Transverse colon (tissue), 4 donors: ENCODE results near the gene SELENBP1. TPM values are rescaled to one million over a fixed set of nuclear protein-coding genes. Genes with fewer than 3 reads are reported as not detected.

Source experiments
- DNase-seq: peaks from one replicate; pipeline ENCODE4 v3.0.0-alpha.2; 2019
- H3K27ac ChIP-seq, 4 donors: fragments of 200-600 bp; sonication (generic); 2 replicates each; pipeline ENCODE4 v1.5.1; 2016 to 2018; ENCODE audit warnings: inconsistent platforms in 4 of 4
- H3K27me3 ChIP-seq: fragments of 200-600 bp; sonication (generic); 2 replicates; pipeline ENCODE4 v1.5.1; 2017; ENCODE audit warnings: inconsistent platforms
- H3K36me3 ChIP-seq, 4 donors: fragments of 200-600 bp; sonication (generic); 2 replicates each; pipeline ENCODE4 v1.5.1; 2017 to 2019; ENCODE audit warnings: inconsistent platforms in 4 of 4
- H3K4me1 ChIP-seq, 4 donors: fragments of 200-600 bp; sonication (generic); 2 replicates each; pipeline ENCODE4 v1.5.1; 2017 to 2020; ENCODE audit warnings: inconsistent platforms in 4 of 4
- H3K4me3 ChIP-seq, 4 donors: fragments of 200-600 bp; sonication (generic); 1 replicate in 1 of 4; 2 replicates in 3 of 4; pipeline versions ENCODE4 v1.5.1 to v1.6.1; 2017 to 2019; ENCODE audit warnings: inconsistent platforms in 4 of 4
- H3K9me3 ChIP-seq, 2 donors: fragments of 200-600 bp; sonication (generic); 2 replicates each; pipeline ENCODE4 v1.5.1; 2017 to 2019; ENCODE audit warnings: inconsistent platforms in 2 of 2
- EP300 ChIP-seq: sonication (generic); formaldehyde crosslinking; IDR thresholded peaks from one replicate; pipeline ENCODE4 v1.6.1; 2017; ENCODE audit warnings: antibody characterized with exemption, low read depth
- POLR2A ChIP-seq: fragments of 450-650 bp; IDR thresholded peaks from one replicate; pipeline ENCODE4 v1.6.1; 2016; ENCODE audit warnings: antibody characterized with exemption, mild to moderate bottlenecking, moderate library complexity
- POLR2AphosphoS5 ChIP-seq, 3 donors: sonication (generic); formaldehyde crosslinking; IDR thresholded peaks; one replicate each; pipeline ENCODE4 v1.6.1; 2016; ENCODE audit warnings: antibody characterized with exemption in 3 of 3
- WGBS, 2 donors: methylation state at CpG; one replicate each; pipeline ENCODE4 v1.1.5; 2018; ENCODE audit warnings: low coverage in 1 of 2; 5-methylcytosine and 5-hydroxymethylcytosine counted together
- in situ Hi-C, 4 donors: fragments of 200-750 bp; cut with MboI; loops; one replicate each; pipeline versions ENCODE4 v1.15.0 to v1.15.1; 2017; ENCODE audit warnings: low sequenced_read_pairs in 3 of 4, low pct_ligation_motif_present in 1 of 4, low pct_unique_long_range_greater_than_20kb in 1 of 4
- intact Hi-C: fragments of 100-400 bp; cut with DNase I; formaldehyde crosslinking; loops from one replicate; pipeline ENCODE4 v1.15.1; 2023; ENCODE audit warnings: low total_unique reads
- total RNA-seq, 4 donors: library from RNA; depleted of rRNA; stranded (reverse); fragments of >200 nt; gene quantifications; one replicate each; pipeline ENCODE4 v1.1.0, GENCODE V29; 2016
- TF ChIP-seq, protein P1 (sequence below), 5 experiments: fragments of 200-600 bp in 3 of 5; fragments of 450-650 bp in 2 of 5; sonication (generic) in 3 of 5; IDR thresholded peaks; 1 replicate in 2 of 5; 2 replicates in 3 of 5; pipeline ENCODE4 v1.5.1; 2016 to 2017; ENCODE audit warnings: antibody characterized with exemption in 5 of 5, inconsistent platforms in 3 of 5, mild to moderate bottlenecking in 2 of 5, moderate library complexity in 1 of 5

Gene SELENBP1
- total RNA-seq, 4 donors from 2014 or later = 1,079 to 3,856 (median 3,214) TPM

DNA sequence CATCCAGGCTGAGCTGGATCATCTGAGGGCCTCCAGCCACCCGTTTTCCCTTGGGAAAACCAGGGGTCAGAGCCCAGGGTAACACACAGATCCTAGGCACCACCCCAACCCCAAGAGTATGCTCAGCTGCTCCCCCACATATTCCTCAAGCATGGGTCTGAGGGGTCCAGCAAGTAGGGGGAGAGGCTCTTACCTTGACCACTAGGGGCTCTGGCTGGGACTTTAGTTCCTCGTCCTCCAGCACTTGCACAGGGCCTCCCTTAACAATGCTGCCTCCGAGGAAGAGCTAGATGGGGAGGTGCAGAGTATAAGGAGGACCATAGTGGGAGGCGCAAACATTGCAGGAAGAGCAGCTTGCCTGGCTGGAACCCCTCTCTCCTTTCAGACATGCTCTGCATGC lies 7.5 kb downstream of the SELENBP1 start:
- intact Hi-C loops (no loop called here), in situ Hi-C loops (no loop called here)
- H3K4me3 ChIP-seq = no peak overlapping the region
- H3K27me3 ChIP-seq = no peaks in the 10 kb centered on the region
- H3K27ac ChIP-seq = no peak overlapping the region
- DNase-seq = no peak
- peaks cover 0 to 39% (median 17%) of the 10 kb centered on the region in 4 donors for H3K36me3 ChIP-seq
- peaks cover 8 to 25% (median 13%) of the 10 kb centered on the region in 4 donors for H3K4me1 ChIP-seq
- no peaks in the 10 kb centered on the region for H3K9me3 ChIP-seq
- 80 to 83% methylated on average over 1 to 4 of the region's 4 CpGs for WGBS, 2 donors
- TF ChIP-seq, protein P1, sequence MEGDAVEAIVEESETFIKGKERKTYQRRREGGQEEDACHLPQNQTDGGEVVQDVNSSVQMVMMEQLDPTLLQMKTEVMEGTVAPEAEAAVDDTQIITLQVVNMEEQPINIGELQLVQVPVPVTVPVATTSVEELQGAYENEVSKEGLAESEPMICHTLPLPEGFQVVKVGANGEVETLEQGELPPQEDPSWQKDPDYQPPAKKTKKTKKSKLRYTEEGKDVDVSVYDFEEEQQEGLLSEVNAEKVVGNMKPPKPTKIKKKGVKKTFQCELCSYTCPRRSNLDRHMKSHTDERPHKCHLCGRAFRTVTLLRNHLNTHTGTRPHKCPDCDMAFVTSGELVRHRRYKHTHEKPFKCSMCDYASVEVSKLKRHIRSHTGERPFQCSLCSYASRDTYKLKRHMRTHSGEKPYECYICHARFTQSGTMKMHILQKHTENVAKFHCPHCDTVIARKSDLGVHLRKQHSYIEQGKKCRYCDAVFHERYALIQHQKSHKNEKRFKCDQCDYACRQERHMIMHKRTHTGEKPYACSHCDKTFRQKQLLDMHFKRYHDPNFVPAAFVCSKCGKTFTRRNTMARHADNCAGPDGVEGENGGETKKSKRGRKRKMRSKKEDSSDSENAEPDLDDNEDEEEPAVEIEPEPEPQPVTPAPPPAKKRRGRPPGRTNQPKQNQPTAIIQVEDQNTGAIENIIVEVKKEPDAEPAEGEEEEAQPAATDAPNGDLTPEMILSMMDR (IDR thresholded peaks at IDR 0.05) = no peak
- TF ChIP-seq EP300 (no peak), POLR2AphosphoS5 (IDR thresholded peaks at IDR 0.05) (peak in 1 of 3 donors; percentile 46), POLR2A (no peak)

DNA sequence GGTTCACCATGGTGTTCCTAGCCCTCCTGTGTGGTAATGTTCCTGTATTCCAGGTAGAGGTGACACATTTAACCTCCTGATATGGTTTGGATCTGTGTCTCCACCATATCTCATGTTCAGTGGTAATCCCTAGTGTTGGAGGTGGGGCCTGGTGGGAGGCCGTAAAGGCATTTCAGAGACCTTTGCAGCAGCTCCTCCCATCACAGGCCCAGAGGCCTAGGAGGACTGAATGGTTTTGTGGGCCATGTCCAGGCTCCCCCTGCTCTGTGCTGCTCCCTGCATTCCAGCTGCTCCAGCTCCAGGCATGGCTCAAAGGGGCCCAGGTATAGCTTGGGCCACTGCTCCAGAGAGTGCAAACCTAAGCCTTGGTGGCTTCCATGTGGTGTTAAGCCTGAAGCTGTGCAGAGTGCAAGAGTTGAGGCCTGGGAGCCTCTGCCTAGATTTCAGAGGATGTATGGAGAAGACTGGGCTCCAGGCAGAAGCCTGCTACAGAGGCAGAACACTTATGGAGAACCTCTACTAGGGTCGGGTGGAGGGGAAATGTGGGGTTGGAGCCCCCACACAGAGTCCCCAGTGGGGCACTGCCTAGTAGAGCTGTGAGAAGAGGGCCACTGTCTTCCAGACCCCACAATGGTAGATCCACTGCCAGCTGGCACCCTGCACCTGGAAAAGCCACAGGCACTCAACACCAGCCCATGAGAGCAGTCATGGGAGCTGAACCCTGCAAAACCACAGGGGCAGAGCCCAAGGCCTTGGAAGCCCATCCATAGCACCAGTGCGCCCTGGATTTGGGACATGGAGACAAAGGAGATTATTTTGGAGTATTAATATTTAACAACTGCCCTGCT lies 10.0 kb downstream of the SELENBP1 start:
- Histone ChIP-seq H3K36me3 (peaks cover 0 to 34% (median 12%) of the 10 kb centered on the region in 4 donors), H3K27me3 (no peaks in the 10 kb centered on the region), H3K9me3 (no peaks in the 10 kb centered on the region), H3K4me1 (peaks cover 0 to 2% (median 0%) of the 10 kb centered on the region in 4 donors), H3K27ac (no peak overlapping the region), H3K4me3 (no peak overlapping the region)
- in situ Hi-C loops = no loop called here
- intact Hi-C loops = no loop called here
- no peak for DNase-seq
- 100% methylated on average over 3 of the region's 3 CpGs; no CpG with 5 or more reads in 1 of the 2 donors for WGBS, 2 donors
- TF ChIP-seq EP300 (no peak), POLR2A (peak; percentile 36), POLR2AphosphoS5 (IDR thresholded peaks at IDR 0.05) (peak in 1 of 3 donors; percentile 6)

DNA sequence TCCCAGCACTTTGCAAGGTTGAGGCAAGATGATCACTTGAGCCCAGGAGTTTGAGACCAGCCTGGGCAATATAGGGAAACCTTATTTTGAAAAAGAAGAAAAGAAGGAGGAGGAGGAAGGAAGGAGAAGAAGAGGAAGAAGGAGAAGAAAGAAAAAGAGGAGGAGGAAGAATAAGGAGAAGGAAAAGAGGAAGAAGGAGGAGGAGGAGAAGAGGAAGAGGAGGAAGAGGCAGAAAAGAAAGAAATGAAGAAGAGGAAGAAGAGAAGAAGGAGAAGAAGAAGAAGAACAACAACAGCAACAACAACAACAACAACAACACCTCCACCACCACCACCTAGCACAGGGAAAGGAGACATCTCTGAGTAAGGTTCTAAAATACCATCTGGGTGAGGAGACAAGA lies 10.6 kb downstream of the SELENBP1 start:
- no peak for DNase-seq
- Histone ChIP-seq H3K9me3 (no peaks in the 10 kb centered on the region), H3K4me1 (no peaks in the 10 kb centered on the region), H3K27ac (no peak overlapping the region), H3K4me3 (no peak overlapping the region), H3K36me3 (peaks cover 0 to 30% (median 10%) of the 10 kb centered on the region in 4 donors), H3K27me3 (no peaks in the 10 kb centered on the region)
- in situ Hi-C loops = no loop called here
- TF ChIP-seq POLR2A (no peak), EP300 (no peak), POLR2AphosphoS5 (IDR thresholded peaks at IDR 0.05) (no peak)
- TF ChIP-seq, protein P1 (IDR thresholded peaks at IDR 0.05) = no peak
- intact Hi-C loops = no loop called here

DNA sequence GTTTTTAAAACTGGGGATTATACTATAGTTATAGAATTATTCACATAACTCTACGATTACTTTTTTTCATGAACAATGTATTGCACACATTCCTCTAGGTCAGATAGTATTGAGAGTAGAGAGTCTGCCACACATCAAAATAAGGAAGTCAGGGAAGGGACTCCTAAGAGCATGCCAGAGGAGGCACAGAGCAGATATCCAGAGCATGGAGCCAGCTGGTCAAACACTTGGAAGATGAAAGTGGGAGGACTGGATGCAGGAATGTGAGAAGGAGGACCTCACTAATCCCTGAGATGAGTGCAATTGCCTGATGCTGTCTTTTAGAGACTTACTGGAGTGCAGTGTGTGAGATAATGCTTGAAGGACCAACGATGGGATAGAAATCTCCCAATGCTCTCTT lies 15.8 kb downstream of the SELENBP1 start:
- no peaks in the 10 kb centered on the region for H3K27me3 ChIP-seq
- TF ChIP-seq, protein P1 (IDR thresholded peaks at IDR 0.05) = no peak
- TF ChIP-seq POLR2A (no peak), POLR2AphosphoS5 (IDR thresholded peaks at IDR 0.05) (no peak), EP300 (no peak)
- no peaks in the 10 kb centered on the region for H3K9me3 ChIP-seq
- H3K4me1 ChIP-seq = no peaks in the 10 kb centered on the region
- DNase-seq = no peak
- intact Hi-C loops = no loop called here
- in situ Hi-C loops = no loop called here
- no peaks in the 10 kb centered on the region for H3K36me3 ChIP-seq
- no peak overlapping the region for H3K4me3 ChIP-seq
- WGBS, 2 donors = 63 to 70% methylated on average over 2 of the region's 2 CpGs
- H3K27ac ChIP-seq = no peak overlapping the region
